Tongue (tissue), 2 donors: Measurements from ENCODE around the gene CCDC88C. TPM values are rescaled to one million over a fixed set of nuclear protein-coding genes. Genes with fewer than 3 reads are reported as not detected.
"Not testable (repeated sequence)": the region's sequence is repeated elsewhere in the genome, so short reads cannot be mapped to it uniquely, and the experiment has no call there.

Source experiments
- DNase-seq: peaks from one replicate; pipeline ENCODE4 v3.0.0-alpha.2; 2015
- total RNA-seq: library from RNA; depleted of rRNA; stranded (reverse); fragments of >200 nt; gene quantifications from one replicate; pipeline ENCODE4 v1.2.3, GENCODE V29; 2014

The CCDC88C gene
- total RNA-seq, 1 donor from 2014 or later, result 29.8 TPM

- DNase-seq, result peak; percentile 32
These were observed 132.7 kb downstream of the CCDC88C start for GRCh38 chr14:91284791-91285548.

GRCh38 chr14:91284146-91284790, 133.4 kb downstream of the CCDC88C start:
- no peak for DNase-seq

- DNase-seq, result no peak
These were observed 134.0 kb downstream of the CCDC88C start for GRCh38 chr14:91283666-91284065.

GRCh38 chr14:91282954-91283645, 134.5 kb downstream of the CCDC88C start:
- no peak for DNase-seq

- no peak for DNase-seq
These were observed 136.3 kb downstream of the CCDC88C start for GRCh38 chr14:91281346-91281745.

- DNase-seq, result no peak
These were observed 137.5 kb downstream of the CCDC88C start for GRCh38 chr14:91280129-91280528.

GRCh38 chr14:91279354-91279753, 138.3 kb downstream of the CCDC88C start:
- DNase-seq, result no peak

GRCh38 chr14:91278383-91278715, 139.3 kb downstream of the CCDC88C start:
- DNase-seq, result no peak

GRCh38 chr14:91277546-91278382, 139.9 kb downstream of the CCDC88C start:
- no peak for DNase-seq

- no peak for DNase-seq
These were observed 142.8 kb downstream of the CCDC88C start for GRCh38 chr14:91274796-91275195.

GRCh38 chr14:91273885-91274273, 143.7 kb downstream of the CCDC88C start:
- no peak for DNase-seq

GRCh38 chr14:91273273-91273884, 144.2 kb downstream of the CCDC88C start:
- no peak for DNase-seq

GRCh38 chr14:91272341-91273272, 145.0 kb downstream of the CCDC88C start:
- DNase-seq, result no peak

- DNase-seq, result no peak
These were observed 146.0 kb downstream of the CCDC88C start for GRCh38 chr14:91271639-91272038.

- no peak for DNase-seq
These were observed 147.0 kb downstream of the CCDC88C start for GRCh38 chr14:91270619-91271018.

GRCh38 chr14:91270188-91270587, 147.4 kb downstream of the CCDC88C start:
- no peak for DNase-seq

- peak; percentile 66 for DNase-seq
These were observed 148.3 kb downstream of the CCDC88C start for GRCh38 chr14:91269076-91269991.

- no peak for DNase-seq
These were observed 149.6 kb downstream of the CCDC88C start for GRCh38 chr14:91267965-91268437.

GRCh38 chr14:91266276-91266675, 151.3 kb downstream of the CCDC88C start:
- not testable (repeated sequence) for DNase-seq

- DNase-seq, result no peak
These were observed 152.2 kb downstream of the CCDC88C start for GRCh38 chr14:91265404-91265803.
